ENCODE results near the gene BRINP1.

Gene BRINP1

DNA sequence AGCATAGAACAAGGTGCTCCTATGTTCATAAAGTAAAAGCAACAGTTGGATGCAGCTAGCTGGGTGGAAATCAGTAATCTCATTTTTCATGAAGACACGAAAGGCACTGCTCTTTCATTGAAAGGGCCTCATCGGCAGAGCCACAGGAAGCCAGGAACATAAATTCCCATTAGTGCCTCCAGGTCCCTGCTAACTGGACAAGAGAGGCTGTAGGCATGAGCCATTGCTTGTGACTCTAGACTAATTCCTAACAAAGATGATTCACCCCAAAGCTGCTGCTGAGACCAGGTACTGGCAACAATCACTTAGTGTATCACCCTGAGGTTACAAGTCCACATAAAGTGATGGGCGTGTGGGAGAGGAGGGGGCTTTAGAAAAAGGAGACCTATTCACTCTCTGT, 141.8 kb downstream of the BRINP1 start:
- H3K4me1 ChIP-seq, result no peaks in the 10 kb centered on the region
- no peaks in the 10 kb centered on the region for H3K9me3 ChIP-seq (ENCODE audit: control insufficient read depth, low read length)
- H3K4me3 ChIP-seq (ENCODE audit: low read depth, low read length), result no peak overlapping the region
- H3K9ac ChIP-seq, result no peak overlapping the region
- H3K4me2 ChIP-seq (ENCODE audit: low read length), result no peak overlapping the region
- no peak overlapping the region for H3K27ac ChIP-seq
- no peaks in the 10 kb centered on the region for H3K27me3 ChIP-seq (ENCODE audit: control insufficient read depth, insufficient read depth, low read length)
- TF ChIP-seq, protein P1, sequence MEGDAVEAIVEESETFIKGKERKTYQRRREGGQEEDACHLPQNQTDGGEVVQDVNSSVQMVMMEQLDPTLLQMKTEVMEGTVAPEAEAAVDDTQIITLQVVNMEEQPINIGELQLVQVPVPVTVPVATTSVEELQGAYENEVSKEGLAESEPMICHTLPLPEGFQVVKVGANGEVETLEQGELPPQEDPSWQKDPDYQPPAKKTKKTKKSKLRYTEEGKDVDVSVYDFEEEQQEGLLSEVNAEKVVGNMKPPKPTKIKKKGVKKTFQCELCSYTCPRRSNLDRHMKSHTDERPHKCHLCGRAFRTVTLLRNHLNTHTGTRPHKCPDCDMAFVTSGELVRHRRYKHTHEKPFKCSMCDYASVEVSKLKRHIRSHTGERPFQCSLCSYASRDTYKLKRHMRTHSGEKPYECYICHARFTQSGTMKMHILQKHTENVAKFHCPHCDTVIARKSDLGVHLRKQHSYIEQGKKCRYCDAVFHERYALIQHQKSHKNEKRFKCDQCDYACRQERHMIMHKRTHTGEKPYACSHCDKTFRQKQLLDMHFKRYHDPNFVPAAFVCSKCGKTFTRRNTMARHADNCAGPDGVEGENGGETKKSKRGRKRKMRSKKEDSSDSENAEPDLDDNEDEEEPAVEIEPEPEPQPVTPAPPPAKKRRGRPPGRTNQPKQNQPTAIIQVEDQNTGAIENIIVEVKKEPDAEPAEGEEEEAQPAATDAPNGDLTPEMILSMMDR (IDR thresholded peaks at IDR 0.05), result no peak
- H2AFZ ChIP-seq, result no peak overlapping the region
- no peaks in the 10 kb centered on the region for H3K36me3 ChIP-seq (ENCODE audit: control insufficient read depth, insufficient read depth, low read length)
- no peaks in the 10 kb centered on the region for H3K79me2 ChIP-seq

DNA sequence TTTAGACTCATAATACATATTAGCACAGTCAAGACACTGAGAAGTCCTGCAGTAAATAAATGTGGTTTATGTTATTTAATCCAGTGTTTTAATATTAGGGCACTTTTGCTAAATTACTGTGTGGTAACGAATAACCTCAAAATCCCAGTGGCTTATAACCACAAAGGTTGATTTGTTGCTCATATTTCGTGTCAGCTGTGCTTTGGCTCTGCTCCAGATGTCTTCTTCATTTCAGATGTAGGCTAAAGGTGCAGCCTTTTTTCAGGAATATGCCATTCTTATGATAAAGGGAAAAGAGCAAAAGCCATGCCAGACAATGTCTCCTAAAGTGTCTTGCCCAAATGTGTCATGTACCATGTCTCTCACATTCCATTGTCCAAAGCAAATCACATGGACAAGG, 144.8 kb downstream of the BRINP1 start:
- Histone ChIP-seq H3K36me3 (ENCODE audit: control insufficient read depth, insufficient read depth, low read length) (no peaks in the 10 kb centered on the region), H3K4me2 (ENCODE audit: low read length) (no peak overlapping the region), H3K27ac (no peak overlapping the region), H2AFZ (no peak overlapping the region), H3K79me2 (no peaks in the 10 kb centered on the region), H3K9ac (no peak overlapping the region), H3K9me3 (ENCODE audit: control insufficient read depth, low read length) (no peaks in the 10 kb centered on the region), H3K4me1 (no peaks in the 10 kb centered on the region), H3K27me3 (ENCODE audit: control insufficient read depth, insufficient read depth, low read length) (no peaks in the 10 kb centered on the region), H3K4me3 (ENCODE audit: low read depth, low read length) (no peak overlapping the region)
- TF ChIP-seq, protein P1 (IDR thresholded peaks at IDR 0.05), result no peak

DNA sequence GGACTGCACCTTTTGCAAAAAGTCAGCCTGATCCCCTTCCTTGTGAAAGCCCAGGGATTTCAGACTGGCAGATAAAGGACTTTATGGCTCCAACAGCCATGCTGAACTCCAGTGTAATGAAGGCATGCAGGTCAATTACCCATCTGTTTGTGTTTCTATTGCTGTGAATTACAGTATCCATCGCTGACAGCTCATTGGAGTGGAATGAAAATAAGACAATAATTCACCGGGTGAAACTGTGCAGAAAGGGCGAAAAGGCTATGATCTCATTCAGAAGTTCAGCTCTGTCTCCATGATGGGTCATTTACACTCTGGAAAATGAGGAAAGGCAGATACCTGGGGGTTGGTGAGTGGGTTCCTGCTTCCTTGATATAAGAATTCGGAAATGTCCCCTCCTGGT, 148.0 kb downstream of the BRINP1 start:
- no peak overlapping the region for H3K27ac ChIP-seq
- H3K4me2 ChIP-seq (ENCODE audit: low read length), result no peak overlapping the region
- H2AFZ ChIP-seq, result no peak overlapping the region
- H3K9me3 ChIP-seq (ENCODE audit: control insufficient read depth, low read length), result no peaks in the 10 kb centered on the region
- no peaks in the 10 kb centered on the region for H3K4me1 ChIP-seq
- no peaks in the 10 kb centered on the region for H3K27me3 ChIP-seq (ENCODE audit: control insufficient read depth, insufficient read depth, low read length)
- no peaks in the 10 kb centered on the region for H3K36me3 ChIP-seq (ENCODE audit: control insufficient read depth, insufficient read depth, low read length)
- H3K4me3 ChIP-seq (ENCODE audit: low read depth, low read length), result no peak overlapping the region
- TF ChIP-seq, protein P1 (IDR thresholded peaks at IDR 0.05), result no peak
- H3K79me2 ChIP-seq, result no peaks in the 10 kb centered on the region
- no peak overlapping the region for H3K9ac ChIP-seq

DNA sequence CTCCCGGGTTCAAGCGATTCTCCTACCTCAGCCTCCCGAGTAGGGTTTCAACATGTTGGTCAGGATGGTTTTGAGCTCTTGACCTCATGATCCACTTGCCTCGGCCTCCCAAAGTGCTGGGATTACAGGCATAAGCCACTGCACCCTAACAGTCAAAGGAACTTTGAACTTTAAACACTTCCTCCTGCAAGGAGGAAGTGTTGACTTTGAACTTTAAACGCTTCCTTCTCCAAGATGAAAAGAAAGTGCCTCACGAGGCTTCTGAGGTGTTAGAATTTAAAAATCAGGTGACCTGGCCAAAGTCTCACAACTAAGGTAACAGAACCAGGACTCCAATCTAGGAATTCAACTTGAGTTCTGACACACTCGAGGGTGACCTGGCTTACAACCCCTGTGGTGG, 150.9 kb downstream of the BRINP1 start:
- Histone ChIP-seq H3K27me3 (ENCODE audit: control insufficient read depth, insufficient read depth, low read length) (no peaks in the 10 kb centered on the region), H2AFZ (no peak overlapping the region), H3K9ac (no peak overlapping the region), H3K36me3 (ENCODE audit: control insufficient read depth, insufficient read depth, low read length) (no peaks in the 10 kb centered on the region), H3K79me2 (no peaks in the 10 kb centered on the region), H3K4me1 (no peaks in the 10 kb centered on the region), H3K4me3 (ENCODE audit: low read depth, low read length) (no peak overlapping the region), H3K9me3 (ENCODE audit: control insufficient read depth, low read length) (no peaks in the 10 kb centered on the region), H3K27ac (no peak overlapping the region), H3K4me2 (ENCODE audit: low read length) (no peak overlapping the region)
- TF ChIP-seq, protein P1 (IDR thresholded peaks at IDR 0.05), result no peak

DNA sequence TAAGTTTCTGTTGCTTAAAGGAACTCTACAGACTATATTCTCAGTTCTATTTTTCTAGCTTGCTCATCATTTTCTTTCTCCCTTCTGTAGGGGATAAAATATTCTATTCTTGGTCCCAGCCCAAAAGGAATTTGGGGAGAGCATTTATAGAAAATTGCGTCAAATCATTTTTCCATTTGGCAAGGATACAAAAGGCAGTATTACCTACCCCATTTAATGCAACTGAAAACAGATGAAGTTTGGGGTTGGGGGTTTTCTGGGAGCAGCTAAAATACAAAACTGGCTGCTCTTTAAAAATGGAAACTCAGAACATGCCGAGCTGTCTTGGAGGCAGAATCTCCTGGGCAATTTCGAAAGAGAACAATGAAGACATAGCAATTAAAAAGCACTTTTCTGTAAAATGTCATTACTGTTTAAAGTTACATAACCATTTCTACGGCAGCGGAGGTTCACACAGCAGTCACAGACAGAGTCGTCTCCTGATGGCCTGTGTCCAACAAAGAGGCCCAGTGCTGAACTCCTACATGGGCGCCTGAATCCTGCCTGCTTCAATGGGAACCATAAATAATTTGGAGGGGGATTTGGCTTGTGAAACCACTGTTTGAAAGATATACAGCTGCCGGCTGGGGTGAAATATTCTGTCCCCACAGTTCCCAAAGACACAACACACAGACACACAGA, 152.4 kb downstream of the BRINP1 start:
- H2AFZ ChIP-seq, result no peak overlapping the region
- H3K27me3 ChIP-seq (ENCODE audit: control insufficient read depth, insufficient read depth, low read length), result no peaks in the 10 kb centered on the region
- H3K27ac ChIP-seq, result no peak overlapping the region
- no peaks in the 10 kb centered on the region for H3K9me3 ChIP-seq (ENCODE audit: control insufficient read depth, low read length)
- TF ChIP-seq, protein P1 (IDR thresholded peaks at IDR 0.05), result no peak
- H3K79me2 ChIP-seq, result no peaks in the 10 kb centered on the region
- H3K9ac ChIP-seq, result no peak overlapping the region
- no peak overlapping the region for H3K4me2 ChIP-seq (ENCODE audit: low read length)
- no peaks in the 10 kb centered on the region for H3K4me1 ChIP-seq
- no peaks in the 10 kb centered on the region for H3K36me3 ChIP-seq (ENCODE audit: control insufficient read depth, insufficient read depth, low read length)
- no peak overlapping the region for H3K4me3 ChIP-seq (ENCODE audit: low read depth, low read length)

Measured in parathyroid adenoma (tissue), 2 donors.